Germinal center (tissue), 1 donor: Measurements from ENCODE around the gene NKAIN4.

Experiments
- DNase-seq: peaks from one replicate; pipeline ENCODE4 v3.0.0; 2012; ENCODE audit warnings: mixed read lengths, low spot score

Gene NKAIN4

DNA sequence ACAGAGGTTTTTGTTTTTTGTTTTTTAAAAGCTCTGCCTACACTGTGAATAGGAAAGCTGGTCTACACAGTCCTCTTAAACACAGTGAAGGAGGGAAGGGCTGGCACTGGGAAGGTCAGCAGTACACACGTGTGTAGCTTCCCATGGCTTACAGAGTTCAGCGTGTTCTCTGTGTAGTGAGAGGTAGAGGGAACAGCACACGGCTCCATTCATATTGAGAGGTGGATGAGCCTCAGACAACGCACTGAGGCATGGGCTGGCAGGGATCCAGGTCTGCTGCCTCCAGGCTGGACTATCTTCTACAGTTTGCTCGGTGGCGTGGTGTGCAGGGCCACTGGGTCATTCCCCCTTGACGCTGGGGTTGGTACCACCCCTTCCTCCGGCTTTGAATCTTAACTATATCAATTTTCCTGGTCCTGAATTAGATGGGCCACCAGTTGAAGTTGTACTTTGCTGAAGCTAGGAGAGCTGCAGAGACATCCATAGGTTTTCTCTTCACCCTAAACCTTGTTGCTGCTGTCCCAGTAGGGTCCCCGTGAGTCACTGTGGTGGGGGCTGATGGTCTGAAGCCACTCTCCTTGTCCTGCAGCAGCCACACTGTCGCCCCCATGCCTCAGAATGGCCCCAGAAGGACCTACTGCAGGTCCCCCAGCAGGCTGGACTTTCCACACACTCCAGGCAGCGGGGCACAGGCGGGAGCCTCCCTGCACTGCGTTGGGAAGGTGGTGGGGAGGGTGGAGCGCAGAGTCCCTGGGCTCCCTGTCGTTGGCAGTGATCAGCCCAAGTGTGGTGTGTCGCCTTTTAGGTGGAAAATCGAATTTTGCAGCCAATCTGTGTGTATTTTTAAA is 20.3 kb upstream of the NKAIN4 start:
- no peak for DNase-seq

DNA sequence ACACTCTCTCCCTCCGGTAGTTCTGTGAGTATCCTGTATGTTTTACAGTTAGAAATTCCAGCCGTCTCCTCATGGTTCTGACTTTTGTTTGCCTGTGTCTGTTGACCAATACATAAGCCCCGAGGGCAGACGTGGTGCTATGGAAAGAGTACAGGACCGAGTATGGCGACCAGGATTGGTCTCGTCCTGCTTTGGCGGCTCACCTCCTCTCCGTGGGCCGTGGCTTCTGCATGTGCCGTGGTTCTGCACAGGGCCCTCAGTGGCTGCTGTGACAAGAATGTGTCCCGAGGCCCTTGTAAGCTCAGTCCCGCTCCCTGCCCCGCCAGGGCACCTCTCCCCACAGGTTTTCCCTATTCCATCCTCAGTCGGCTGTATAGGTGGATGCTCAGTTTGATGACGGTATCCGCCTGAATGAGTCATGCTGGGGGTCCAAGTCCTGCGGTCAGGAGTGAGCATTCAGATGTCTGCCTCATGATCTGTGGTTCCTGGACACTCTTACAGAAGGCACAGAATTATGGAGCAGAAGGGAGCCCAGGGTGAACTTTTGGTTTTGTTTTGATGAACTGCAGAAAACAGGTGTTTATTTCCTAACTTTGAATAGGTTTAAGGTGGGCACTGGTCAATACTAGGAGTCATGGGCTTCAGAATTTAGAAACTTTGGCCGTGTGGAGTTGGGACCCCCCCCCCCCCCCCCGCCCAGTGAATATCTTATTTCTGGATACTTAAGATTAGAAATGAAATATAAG is 19.5 kb upstream of the NKAIN4 start:
- no peak for DNase-seq

DNA sequence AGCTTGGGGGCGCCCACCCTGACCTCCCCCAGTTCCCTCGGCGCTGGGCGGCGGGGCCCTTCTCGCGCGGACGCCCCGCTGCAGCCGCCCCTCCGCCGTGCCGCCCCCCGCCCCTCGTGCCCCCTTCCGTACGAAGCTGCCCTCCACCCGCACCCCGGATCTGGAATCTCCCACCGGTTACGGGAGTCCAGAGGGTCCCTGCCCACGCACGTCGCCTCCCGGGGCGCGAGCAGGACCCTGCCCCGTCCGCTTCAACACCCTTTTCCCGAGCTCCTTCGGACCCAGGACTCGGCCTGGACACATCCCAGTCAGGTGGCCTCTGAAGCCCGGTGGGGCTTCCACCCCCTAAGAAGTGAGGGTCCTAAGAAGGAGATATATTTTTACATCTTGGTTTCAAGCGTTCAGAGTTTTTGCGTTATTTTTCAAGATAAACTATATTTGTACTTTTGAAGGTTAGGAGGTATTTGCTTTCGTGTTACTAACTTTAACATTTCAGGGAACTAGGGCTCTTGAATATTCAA is 18.9 kb upstream of the NKAIN4 start:
- DNase-seq = no peak

DNA sequence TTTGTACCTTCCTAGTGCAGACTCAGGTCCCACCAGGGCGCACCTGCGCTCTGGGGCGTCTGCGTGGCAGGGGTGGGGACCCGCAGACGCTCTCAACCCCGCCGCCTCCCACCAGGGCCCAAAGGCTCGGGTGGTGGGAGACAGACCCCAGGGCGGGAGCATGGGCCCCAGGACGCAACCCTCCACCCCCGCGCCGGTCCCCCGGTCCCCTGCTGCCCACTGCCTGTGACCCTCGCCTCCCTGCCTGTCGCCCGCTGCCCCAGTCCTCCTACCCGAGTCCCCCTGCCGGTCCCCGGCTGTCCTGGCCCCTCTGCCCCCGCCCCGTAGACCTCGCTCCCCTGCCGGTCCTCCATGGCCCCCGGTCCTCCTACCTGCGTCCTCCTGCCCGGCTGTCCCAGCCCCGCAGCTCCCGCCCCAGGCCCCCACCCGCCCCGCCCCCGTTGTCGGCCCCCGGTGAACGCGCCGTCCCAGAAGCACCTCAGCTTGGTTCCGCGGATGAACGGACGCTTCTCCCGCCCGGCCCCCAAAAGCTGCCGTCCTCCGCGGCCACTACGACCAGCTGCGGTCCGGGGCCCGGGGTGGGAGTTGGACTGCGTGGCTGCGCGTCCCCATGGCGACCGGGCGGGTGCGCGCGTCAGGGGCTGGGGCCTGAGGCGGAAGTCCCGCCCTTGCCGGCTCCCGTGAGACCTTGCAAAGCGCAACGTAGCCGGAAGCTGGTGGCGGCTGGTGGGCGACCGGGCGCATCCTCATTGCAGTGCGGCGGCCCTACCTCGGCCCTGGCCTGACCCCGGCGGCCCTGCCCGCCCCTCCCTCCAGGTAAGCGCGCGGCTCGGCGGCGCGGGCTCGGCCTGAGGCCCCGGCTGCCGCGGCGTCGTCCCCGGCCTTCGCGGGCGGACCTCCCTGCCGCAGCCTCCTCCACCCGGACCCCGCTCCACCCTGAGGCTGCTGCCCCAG is 18.1 kb upstream of the NKAIN4 start, which contains the start of gene ARFGAP1:
Gene ARFGAP1, plus strand, starts transcription at position 709 of the 954 bp plus-strand sequence. CDS start 2,768 bp downstream, outside the sequence.
- peak; percentile 94 for DNase-seq

DNA sequence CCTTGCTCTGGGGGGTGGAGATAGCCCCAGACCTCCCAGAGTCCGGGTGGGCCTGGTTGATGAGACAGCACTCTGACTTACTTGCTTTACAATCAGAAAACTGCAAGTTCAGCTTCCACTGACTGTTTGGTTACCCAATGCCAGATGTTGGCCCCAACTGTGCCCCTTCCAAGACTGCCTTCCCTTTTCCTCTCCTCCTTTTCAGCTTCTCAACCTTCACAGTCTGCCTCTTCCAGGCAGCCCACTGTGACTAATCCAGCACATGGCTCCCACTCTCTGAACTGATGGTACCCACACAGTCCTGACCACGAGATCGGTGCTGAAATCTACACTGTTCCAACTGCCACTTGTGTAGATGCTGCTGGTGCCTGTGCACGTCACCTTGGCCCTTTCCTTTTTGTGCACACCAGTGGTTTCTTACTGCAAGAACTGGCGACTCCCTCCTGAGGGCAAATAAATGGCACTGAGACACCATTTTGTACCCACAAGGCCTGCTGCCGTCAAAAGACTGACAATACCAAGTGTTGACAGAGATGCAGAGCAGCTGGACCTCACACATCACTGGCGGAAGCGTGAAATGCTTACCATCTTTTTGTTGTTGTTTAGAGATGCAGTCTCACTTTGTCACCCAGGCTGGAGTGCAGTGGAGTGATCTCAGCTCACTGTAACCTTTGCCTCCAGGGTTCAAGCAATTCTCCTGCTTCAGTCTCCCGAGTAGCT is 16.5 kb upstream of the NKAIN4 start:
- no peak for DNase-seq

DNA sequence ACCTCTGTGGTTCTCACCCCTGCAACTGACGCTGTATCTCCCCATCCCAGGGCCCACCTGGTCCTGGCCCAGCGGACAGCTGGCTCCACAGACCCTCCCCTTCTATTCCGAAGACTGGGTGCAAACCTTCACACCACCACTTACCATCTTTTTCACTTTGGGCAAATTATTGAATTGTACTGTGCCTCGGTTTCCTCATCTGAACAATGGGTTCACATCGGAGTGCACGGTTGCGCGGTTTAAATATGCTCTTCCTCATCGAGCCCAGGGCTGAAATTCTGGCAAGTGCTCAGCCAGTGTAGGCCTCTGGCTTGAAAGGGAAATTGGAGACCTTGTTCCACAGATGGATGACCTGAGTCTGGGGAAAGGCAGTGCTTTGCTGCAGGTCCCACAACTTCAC is 15.5 kb upstream of the NKAIN4 start:
- DNase-seq = no peak

DNA sequence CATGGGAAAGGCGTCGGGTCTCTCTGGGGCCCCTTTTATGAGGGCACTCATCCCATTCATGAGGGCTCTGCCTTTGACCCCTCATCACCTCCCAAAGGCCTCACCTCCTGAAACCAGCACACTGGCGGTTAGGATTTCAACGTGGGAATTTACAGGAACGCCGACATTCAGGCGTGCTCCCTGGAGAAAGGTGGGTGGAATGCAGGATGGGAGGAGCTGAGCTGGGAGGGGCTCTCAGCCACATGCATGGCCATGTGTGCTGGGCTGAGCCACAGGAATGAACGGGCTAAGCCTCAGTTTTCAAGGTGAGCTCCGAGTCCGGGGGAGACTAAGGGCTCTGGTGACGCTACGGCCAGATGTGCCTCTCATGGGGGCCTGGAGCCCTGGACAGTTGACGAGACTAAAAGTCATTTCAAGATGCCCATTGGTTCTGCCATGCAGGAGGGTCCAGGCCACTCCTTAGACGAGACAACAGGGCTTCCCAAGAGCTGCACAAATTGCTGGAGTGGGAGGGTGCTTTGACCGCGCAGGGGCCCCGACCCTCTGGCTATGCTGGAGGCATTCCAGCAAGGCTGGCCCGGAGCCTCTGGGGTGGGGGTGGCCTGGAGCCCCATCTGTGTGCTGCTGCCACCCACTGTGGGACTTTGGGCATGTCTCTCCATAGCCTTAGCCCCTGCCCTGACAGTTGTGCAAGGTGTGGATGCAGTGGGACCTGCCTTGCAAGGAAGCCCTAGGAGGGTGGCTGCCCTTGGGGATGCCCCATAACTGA is 14.6 kb upstream of the NKAIN4 start:
- DNase-seq = no peak

DNA sequence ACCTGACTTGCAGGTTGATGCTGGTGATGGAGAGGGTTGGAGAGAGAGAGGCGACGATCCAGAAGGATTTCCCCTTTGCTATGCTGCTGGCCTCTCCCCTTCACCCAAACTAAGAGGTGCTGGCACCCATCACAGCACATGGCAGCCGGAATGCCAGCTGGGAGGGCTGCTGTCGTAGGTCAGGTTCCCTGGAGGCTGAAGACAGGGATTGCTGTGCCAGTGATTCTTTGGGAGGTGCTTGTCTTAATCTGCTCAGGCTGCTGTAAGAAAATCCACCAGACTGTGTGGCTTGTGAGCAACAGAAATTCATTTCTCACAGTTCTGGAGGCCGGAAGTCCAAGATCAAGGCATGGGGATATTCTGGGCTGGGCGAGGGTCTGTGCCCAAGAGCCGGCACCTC is 14.0 kb upstream of the NKAIN4 start:
- DNase-seq = no peak

DNA sequence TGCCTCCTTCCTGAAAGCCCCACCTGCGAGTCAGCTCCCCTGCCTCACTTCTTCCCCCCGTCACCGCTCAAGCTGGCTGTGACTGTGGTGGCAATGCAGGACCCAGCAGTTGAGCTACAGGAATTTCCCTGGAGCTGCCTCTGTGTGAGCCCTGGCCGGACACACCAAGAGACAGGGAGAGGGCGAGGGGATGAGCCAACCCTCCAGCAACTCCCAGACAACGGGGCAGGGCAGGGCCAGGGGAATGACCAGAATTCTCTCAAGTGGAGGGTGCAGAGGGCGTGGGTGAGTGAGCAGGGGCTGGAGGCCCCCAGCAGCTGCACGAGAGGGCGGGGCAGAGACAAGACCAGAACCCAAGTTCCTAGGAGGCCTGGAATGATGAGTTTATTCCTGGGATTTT is 13.4 kb upstream of the NKAIN4 start:
- DNase-seq = no peak

DNA sequence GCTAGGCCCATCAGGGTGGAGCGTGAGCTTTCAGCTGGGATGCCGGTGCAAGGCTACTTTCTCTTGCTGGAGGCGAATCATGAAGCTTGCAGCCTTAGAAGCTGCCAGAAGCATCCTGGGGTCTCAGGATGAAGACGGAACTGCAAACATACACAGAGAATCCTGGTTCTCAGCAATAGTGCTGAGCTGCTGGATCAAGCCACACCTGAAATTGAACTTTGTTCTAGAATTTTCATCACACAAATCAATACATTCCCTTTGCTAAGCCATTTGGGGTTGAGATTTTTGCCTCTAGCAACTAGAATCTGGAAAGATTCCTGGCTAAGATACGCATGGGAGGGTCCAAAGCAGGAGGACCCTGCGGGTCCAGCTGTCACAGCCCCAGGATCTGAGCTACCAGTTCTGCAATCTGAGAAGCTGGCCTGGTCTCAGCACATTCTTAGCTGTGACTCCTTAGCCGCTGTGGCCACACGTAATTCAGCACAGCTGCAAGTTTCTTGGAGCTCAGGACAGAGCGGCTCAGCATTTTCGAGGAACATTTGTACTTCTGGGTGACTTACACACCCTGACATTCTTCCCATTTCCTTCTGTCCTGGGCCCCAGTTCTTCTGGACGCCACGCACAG is 11.7 kb upstream of the NKAIN4 start:
- no peak for DNase-seq

DNA sequence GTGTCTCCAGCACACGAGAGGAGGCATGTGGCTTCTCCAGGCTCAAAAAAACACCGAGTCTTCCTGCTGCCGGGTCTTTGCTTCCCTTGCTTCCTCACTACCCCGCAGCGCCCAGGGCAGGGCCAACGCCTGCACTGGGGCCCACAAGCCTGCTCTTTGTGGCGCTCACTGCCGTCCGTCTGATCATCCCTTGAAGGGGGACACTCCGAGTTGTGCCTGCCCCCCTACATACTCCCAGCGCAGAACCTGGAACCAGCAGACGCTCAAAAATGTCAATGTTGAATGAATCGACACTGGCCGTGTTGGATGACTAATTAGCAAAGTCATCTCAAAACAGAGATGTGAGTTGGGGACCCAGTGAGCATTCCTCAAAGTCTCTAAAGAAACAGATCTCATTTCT is 10.3 kb upstream of the NKAIN4 start:
- no peak for DNase-seq

DNA sequence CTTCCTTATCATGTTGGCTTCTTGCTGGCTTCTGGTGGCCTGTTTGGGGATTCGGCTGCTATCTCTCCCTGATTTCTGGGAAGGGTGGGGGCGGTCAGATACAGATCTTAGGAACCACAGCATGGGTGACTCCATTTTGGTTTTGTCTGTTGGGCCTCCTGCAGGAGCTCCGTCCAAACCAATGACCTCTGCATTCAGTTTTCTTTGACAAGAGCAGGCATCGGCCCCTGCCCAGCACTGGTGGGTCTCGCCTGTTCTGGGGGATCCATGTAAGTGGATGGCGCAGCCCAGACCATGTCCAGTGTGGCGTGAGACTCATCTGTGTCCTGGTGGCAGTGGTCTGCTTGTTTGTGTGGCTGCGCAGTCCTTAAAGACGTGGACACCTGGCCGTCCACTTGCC is 9.7 kb upstream of the NKAIN4 start:
- DNase-seq = no peak

DNA sequence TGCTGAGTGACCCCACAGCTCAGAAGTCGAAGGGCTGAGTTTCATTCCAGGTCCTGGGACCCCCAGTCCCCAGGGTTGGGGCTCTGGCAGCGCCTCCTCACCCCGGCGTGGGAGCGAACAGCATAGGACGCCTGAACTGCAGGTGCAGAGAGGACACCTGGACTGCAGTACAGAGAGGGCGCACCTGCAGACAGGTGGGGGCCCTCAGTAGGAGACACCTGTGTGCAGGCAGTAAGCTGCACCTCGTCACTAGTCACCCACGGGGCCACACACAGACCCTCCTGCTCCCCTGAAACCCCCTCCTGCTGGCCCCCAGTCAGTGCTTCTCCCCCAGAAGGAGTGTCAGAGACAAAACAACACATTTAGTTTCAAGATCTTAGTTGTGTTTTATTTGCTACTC is 8.6 kb upstream of the NKAIN4 start:
- no peak for DNase-seq

DNA sequence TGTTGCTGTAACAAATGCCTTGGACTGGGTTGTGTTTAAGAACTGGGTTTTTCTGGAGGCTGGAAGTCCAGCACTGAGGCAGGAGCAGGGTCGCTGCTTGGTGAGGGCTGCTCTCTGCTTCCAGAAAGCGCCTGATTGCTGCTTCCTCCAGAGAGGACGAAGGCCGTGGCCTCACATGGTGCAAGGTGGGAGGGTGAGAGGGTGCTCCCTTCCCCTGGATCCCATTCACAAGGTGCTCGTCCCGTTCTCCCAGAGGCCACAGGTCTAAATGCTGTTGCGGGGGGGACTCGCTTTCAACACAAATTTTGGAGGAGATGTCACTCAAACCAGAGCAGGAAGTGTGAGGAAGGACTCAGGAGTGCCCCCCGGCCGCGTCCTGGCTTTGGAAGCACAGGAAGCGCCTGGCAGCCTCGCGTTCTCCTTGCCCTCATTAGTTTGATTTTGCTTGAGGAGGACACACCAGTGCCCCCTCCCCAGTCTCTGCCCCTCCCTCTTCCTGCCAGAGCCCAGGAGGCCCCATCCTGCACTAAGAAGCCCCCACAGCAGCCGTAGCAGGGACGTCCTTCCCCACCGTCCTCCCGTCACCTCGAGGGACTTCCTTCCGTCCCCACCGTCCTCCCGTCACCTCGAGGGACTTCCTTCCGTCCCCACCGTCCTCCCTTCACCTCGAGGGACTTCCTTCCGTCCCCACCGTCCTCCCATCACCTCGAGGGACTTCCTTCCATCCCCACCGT is 7.7 kb upstream of the NKAIN4 start:
- no peak for DNase-seq

DNA sequence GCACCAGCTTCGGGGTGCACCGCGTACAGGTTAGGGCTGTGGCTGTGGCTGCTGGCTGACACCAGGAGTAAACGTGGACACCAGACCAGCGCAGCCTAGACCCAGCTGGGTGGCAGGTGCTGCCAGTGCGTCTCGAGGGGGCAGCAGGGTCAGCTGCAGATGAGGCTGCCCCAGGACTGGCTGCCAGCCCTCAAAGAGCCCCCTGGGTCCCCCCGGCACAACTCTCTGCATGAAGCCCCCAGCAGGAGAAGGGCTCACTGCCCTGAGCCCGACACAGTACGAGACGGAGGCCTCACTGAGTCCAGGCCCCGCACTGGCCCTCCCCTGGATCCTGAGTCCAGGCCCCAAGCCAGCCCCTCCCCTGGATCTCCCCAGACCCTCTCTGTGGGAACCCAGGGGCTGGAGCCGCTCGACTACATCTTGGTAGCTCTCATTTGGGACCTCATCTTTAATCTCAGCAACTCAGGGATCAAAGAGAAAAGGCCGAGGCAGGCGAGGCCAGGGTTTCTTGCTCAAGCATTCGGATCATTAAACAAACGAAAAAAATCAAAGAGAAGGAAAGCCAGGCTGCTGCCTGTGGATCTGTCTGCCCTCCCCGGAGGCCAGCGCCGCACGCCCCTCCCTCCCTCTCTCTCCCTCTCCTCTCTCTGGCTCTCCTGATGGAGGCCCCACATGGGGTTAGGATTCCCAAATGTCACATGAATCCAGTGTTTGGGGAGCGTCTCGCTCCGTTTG is 7.0 kb upstream of the NKAIN4 start:
- DNase-seq = no peak

DNA sequence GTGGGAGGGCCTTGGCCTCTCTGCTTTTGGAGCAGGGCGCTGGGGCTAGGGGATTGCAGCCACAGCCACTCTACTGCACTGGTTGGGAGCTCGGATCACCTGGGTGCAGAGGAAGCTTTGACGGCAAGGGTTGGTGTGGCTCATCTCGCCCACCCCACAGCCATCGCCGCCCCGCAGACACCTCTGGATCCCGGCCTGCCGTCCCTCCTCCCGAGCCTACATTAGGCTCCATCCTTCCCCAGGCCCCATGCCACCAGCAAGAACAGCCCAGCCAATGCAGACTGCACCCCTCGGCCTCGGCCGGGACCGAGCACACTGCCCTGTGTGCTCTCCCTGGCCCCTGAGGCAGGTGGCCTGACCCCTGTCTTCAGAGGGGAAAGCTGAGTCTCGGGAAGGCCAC is 6.3 kb upstream of the NKAIN4 start:
- no peak for DNase-seq

DNA sequence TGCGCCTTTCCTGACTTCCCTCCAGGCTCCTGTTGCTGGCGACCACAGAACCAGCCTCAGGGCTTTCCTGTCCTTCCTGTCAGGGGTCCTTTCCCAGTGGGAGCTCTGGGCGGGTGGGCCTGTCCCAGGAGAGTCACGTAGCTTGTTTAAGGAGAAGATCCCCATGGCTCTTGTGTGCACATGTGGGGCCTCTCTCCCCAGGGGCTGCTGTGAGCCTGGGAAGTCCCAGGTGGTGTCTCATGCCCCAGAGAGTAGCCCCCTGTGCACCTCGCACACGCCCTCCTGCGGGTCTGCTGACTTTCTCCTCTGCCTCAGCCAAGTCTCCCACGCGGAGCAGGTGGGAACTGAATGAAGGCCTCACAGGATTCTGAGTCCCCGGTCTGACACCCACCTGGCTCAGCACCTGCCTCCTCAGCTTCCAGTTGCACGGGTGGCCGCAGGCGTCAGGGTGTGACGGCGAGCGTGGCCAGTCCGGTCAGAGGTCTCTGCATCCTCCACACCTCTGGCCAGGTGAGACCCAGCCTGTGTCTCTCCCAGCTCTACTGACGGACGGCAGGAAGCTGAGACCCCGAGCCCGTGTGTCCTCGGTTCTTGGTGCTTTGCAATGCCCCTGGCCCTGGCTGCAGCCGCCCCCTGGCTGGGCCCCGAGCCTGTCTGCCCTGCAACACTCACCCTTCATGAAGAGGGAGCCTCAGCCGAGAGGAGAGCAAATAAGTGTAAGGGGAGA is 5.6 kb upstream of the NKAIN4 start:
- no peak for DNase-seq

DNA sequence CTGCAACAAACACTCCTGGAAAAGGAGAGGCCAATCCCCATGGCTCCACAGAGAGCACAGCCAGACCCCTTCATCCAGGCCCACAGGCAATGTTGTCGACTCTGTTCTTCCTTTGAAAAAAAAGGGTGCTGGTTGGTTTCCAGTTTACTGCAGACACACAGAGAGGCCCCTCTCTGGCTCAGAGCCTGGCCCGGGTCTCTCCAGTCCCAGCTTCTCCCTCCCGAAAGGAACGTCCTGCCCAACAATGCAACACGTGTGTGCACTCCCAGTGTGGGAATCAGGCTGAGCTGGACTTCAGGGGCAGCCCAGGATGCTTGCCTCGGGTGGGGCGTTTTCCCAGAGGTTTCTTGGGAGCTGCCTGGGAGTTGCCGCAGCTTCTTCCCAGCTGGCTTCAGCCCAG is 4.5 kb upstream of the NKAIN4 start:
- DNase-seq = no peak
